HG03196 (cell line): ENCODE results near the gene ARHGAP4.

Experiments used
- ATAC-seq: cut with Tn5 transposase; IDR thresholded peaks from one replicate; pipeline ENCODE4 v1.9.1; 2021; ENCODE audit not compliant: unreplicated experiment

Gene ARHGAP4

DNA sequence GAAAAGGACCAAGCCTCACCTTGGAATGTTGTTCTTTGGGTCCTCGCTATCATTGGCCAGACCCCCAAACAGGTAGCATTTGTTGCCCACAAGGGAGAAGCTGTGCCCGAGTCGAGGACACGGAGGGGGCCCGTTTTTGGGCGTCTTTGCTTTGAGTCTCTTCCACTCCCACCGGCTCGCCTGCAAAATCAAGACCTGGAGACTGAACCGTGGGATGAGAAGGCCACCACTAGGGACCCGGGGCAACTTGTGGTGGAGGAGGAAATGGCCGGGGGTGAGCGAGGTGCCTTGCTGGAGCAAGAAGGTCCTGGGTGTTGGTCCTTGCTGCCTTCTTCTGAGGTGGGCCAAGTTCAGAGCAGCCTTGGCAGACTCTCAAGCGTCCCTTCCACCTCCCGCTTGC, 38.0 kb upstream of the ARHGAP4 start:
- no peak for ATAC-seq

- no peak for ATAC-seq
Observed at GRCh38 chrX:153963546-153963945, 37.5 kb upstream of the ARHGAP4 start.

- no peak for ATAC-seq
Observed at GRCh38 chrX:153961292-153961691, 35.2 kb upstream of the ARHGAP4 start.

DNA sequence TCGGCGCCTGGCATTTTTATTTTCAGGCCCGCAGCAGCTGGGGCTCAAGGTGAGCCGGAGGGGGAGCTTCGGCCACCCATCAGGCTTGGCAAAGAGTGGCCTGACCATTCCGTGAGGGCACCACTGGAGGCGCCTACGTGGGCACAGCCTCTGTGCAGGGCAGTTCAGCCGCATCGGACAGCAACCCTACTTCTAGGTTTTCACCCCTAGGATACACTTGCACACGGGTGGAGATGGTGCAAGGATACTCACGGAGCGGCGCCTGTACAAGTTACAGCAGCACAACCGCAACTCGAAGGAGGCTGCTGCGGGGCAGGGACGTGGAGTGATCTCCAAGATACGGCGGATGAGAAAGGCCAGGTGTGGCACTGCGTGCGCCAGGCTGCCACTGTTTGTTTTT, 34.7 kb upstream of the ARHGAP4 start:
- no peak for ATAC-seq

DNA sequence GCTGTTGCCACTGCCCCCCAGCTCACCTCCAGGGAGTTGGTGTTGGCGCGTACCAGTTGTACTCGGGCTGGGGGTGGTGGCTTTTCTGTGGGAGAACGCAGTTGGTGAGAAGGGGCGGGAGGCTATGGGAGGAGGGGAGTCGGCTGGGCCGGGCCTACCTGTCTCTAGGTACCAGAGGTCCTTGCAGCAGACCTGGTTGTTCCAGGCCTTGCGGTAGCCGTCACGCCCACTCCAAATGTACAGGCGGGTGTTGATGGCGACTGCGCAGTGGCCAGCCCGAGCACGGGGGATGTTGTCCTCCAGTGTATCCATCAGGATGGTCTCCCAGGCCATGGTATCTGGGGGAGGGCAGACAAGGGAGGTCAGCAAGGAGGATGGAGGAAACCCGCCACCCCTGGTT, 34.0 kb upstream of the ARHGAP4 start:
- no peak for ATAC-seq

DNA sequence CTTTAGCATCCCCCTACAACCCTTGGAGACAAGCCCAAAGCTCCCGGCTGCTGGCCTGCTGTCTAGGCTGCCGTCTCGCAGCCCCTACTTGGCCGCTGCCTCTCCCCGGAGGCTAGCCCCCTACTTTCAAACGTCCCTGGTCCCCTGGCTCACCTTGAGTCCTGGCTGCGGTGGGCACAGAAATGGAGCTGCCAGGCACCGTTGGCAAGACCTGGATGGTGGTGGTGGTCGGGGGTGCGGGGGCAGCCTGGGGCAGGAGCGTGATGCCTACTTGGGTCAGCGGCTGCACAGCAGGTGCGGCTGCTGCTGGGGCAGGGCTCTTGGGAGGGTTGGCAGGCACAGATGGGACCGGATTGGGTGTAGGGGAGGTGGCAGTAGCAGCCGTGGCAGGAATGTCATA, 33.6 kb upstream of the ARHGAP4 start:
- no peak for ATAC-seq

- ATAC-seq, result no peak
Observed at GRCh38 chrX:153958605-153959004, 32.5 kb upstream of the ARHGAP4 start.

- ATAC-seq, result no peak
Observed at GRCh38 chrX:153957224-153957623, 31.2 kb upstream of the ARHGAP4 start.

DNA sequence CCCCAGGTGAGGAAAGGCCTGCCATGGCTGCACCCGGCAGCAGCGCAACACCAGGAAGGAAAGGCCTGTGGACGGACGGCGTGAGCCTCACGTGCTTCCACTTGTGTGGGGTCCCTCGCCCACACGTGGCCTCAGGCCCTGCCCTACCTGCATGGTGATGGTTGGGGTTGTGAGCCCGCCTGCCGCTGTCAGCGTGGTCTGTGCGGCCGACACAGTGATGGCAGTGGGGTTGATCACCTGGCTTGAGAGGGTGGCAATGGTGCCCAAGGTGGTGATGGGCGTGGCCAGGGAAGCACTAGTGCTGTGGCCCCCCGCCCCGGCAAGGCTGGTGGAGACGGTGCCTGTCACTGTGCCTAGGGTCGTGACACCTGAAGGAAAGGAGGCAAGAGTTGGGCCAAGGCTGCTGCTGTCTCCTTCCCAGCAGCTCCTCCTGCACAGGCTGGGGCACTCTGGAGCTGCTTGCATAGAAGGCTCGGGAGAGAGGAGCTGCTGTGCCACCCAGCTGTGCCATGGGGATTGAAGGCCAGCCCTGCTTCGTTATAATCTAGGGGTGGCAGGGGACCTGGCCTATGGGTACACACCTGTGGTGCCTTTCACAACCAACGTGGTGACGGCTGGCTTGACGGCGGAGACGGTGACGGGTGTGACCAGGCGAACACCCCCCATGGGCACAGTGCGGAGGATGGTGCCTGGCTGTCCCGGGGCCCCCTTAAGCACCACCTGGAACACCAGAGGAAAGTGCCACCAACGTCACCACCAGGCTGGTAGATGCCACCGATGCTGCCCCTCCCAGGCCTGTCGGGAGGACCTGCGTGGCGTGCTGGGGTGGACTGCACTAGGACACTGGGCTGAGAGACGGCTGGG, 30.2 kb upstream of the ARHGAP4 start:
- ATAC-seq, result no peak

GRCh38 chrX:153955228-153955732, 29.2 kb upstream of the ARHGAP4 start:
- ATAC-seq, result no peak

GRCh38 chrX:153954558-153955227, 28.6 kb upstream of the ARHGAP4 start:
- no peak for ATAC-seq

DNA sequence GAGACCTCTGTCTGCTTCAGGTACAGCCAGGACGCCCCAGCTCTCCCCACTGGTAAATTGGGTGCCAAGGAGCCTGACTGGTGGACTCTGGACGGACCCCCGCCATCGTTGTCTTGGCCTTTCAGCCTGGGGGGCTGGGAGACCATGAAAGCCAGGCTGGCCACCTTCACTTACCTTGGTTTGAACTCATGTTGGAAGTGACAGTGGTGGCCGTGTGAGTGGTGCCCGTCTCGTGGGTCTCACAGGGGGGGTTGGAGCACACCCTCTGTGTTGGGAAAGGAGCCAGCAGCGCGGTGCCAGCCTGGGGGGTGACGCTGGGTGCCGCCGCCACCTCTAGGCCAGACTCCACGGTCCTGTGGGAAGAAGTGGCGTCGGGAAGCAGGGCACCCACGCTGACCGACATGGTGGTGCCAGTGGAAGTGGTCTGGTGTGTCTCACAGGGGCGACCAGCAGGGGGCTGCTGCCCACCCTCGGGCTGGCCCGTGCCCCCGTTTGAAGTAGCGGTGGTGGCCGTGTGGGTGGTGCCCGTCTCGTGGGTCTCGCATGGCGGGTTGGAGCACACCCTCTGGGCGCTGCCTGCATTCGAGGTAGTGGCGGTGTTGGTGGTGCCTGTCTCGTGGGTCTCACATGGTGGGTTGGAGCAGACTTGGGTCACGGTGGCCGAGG, 28.0 kb upstream of the ARHGAP4 start:
- no peak for ATAC-seq

DNA sequence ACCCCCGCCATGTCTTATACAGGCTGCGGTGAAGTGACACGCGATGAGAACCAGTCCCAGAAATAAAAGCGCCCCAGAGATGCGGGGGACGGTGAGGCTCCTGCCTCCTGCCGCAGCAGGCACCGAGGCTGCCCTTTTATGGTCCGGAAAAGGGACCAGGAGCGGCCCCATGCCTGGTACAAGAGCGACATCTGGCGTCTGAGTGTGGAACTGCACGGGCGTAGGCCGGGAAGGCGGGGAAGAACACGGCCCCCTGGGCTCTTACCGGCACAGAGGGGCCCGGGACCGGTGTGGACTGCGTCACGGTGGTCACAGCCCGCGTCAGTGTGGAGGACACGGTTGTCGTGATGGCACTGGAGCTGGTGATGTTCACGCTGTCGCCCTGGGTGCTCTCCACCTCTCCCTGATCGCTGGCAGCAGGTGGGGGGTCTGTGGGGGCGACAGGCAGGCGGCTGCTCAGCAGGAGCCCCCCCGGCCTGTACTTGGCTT, 27.3 kb upstream of the ARHGAP4 start:
- ATAC-seq, result no peak

GRCh38 chrX:153952373-153953026, 26.4 kb upstream of the ARHGAP4 start:
- ATAC-seq, result no peak

DNA sequence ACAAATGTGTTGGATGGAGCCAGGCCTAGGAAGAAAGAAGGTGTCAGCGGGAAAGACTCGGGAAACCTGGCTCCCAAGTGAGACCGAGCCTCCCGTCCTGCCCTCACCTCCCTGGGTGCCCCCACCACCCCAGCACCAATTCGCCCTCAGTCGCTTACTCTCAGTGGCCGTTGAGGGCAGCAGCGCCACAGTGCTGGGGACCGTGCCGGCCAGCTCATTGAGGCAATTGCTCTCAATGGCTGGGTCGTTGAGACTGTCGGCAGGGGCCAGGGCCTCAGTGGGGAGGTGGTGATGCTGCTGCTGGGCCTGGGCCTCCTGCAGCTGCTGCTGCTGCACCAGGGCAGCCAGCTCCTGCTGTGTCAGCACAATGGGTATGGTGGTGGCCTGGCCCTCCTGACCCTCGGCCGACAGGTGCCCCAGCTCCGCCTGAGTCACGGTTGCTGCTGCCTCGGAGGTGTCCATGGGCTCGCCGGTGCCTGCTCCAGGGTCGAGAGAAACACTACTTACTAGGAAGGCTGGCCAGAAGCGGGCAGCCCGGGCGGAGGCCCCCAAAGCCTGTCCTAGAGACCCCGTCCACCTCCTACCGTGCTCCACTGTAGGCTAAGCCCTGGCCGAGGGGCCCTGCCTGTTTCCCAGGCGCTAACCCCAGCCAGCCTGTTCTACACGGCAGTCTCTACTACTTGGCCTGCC, 25.8 kb upstream of the ARHGAP4 start:
- no peak for ATAC-seq

DNA sequence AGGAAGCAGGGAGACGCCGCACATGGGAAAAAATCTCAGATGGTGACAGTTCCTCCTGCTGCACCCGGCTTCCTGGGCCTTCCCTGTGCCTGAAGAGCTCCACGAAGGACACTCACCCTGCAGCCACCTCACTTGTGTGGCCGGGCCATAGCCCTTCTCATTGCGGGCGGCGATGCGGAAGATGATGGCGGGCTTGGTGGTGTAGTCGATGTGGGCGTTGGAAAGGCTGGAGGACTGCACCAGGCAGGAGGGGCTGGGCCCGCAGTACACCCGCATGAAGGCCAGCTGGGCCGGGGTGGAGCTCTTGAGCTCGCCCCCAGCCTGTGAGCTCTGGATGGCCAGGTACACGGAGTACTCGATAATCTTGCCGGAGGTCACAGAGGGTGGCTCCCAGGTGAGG, 24.1 kb upstream of the ARHGAP4 start:
- ATAC-seq, result no peak

- no peak for ATAC-seq
Observed at GRCh38 chrX:153948847-153949805, 23.1 kb upstream of the ARHGAP4 start.

DNA sequence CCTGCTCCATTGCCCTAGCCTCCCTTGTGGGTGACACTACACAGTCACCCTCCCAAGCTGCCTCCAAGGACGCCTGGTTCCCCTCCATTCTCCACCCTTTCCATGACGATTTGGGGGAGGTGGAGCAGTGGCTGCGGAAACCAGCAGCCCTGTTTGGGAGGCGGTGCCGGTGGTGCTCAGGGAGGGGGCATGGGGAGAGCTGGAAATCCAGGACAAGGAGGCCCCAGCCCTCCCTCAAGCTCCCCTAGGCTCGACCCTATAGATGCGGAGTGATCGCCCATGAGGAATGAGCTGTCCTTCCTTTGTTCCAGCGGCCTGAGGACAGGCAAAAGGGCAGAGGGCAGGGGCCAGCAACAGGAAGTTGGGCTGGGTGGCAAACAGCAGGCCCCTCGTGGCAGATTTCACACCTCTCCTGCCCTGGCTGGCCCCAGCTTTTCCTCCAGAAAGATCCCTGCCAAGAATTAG, 22.0 kb upstream of the ARHGAP4 start:
- ATAC-seq, result no peak
